GM12878 (cell line): ENCODE measurements around the gene OTOA.

Experiments
- EGR1 ChIP-seq, 2 experiments: IDR thresholded peaks; 1 replicate in 1 of 2; 2 replicates in 1 of 2; pipeline ENCODE4 v1.6.1; 2011 to 2012; ENCODE audit warnings: low read depth in 2 of 2, low read length in 2 of 2, borderline replicate concordance in 1 of 2, mild to moderate bottlenecking in 1 of 2, moderate library complexity in 1 of 2
- PAX5 ChIP-seq: IDR thresholded peaks from 2 replicates; pipeline ENCODE4 v1.6.1; 2011; ENCODE audit warnings: low read depth, low read length, borderline replicate concordance
- POLR2AphosphoS5 ChIP-seq: IDR thresholded peaks from 2 replicates; pipeline ENCODE4 v1.6.1; 2011; ENCODE audit warnings: mild to moderate bottlenecking, low read length, inconsistent platforms
- SMC3 ChIP-seq: IDR thresholded peaks from 2 replicates; pipeline ENCODE4 v1.6.1; 2011; ENCODE audit warnings: low read length, improper control_type of control experiment, borderline replicate concordance
- ZNF24 ChIP-seq: fragments of 450-650 bp; IDR thresholded peaks from 2 replicates; pipeline ENCODE4 v1.6.1; 2017; ENCODE audit warnings: antibody characterized with exemption, mild to moderate bottlenecking
- TF ChIP-seq, protein P1 (sequence below), 3 experiments: IDR thresholded peaks in 2 of 3; conservative IDR thresholded peaks in 1 of 3; 2 replicates each; pipeline ENCODE4 v1.5.1; 2011; ENCODE audit warnings: low read depth in 3 of 3, low read length in 3 of 3, mild to moderate bottlenecking in 3 of 3, control low read depth in 2 of 3, moderate library complexity in 2 of 3, inconsistent platforms in 1 of 3, mixed read lengths in 1 of 3; ENCODE audit not compliant: control insufficient read depth in 2 of 3, insufficient read depth in 1 of 3; ENCODE audit errors: extremely low read depth in 1 of 3
- TF ChIP-seq, protein P2 (sequence below): IDR thresholded peaks from 2 replicates; pipeline ENCODE4 v1.6.1; 2011; ENCODE audit warnings: low read depth, mild to moderate bottlenecking, low read length, moderate library complexity, borderline replicate concordance; ENCODE audit errors: extremely low read depth
- TF ChIP-seq, protein P3 (sequence below): IDR thresholded peaks from 2 replicates; pipeline ENCODE4 v1.6.1; 2012; ENCODE audit warnings: low read depth, low read length, improper control_type of control experiment

DNA sequence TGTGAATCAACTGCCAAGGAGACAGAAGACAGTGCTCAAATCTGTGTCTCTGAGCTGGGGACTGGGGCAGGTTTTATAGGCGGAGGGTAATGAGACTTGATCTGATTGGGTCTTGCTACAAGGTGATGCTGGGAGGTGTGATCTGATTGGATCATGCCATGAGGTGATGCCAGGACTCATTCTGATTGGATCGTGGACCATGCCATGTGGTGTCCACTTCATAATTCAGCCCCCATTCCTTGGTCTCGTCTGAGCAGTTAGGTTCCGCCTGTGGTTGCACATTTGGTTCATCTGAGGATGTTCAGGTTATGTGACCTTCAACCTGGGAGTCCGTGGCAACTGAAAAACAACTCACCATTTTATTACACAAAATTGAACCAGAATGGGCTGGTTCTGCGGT, 41.0 kb downstream of the OTOA start:
- no peak for TF ChIP-seq ZNF24
- no peak for TF ChIP-seq SMC3
- TF ChIP-seq, protein P1, sequence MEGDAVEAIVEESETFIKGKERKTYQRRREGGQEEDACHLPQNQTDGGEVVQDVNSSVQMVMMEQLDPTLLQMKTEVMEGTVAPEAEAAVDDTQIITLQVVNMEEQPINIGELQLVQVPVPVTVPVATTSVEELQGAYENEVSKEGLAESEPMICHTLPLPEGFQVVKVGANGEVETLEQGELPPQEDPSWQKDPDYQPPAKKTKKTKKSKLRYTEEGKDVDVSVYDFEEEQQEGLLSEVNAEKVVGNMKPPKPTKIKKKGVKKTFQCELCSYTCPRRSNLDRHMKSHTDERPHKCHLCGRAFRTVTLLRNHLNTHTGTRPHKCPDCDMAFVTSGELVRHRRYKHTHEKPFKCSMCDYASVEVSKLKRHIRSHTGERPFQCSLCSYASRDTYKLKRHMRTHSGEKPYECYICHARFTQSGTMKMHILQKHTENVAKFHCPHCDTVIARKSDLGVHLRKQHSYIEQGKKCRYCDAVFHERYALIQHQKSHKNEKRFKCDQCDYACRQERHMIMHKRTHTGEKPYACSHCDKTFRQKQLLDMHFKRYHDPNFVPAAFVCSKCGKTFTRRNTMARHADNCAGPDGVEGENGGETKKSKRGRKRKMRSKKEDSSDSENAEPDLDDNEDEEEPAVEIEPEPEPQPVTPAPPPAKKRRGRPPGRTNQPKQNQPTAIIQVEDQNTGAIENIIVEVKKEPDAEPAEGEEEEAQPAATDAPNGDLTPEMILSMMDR (IDR thresholded peaks at IDR 0.05 in 2 of 3, conservative IDR thresholded peaks at IDR 0.05 in 1 of 3; ENCODE audit: control insufficient read depth in 2 of 3, extremely low read depth in 1 of 3, insufficient read depth in 1 of 3, low read depth in 3 of 3, low read length in 3 of 3), result no peak
- no peak for TF ChIP-seq POLR2AphosphoS5
- TF ChIP-seq, protein P2, sequence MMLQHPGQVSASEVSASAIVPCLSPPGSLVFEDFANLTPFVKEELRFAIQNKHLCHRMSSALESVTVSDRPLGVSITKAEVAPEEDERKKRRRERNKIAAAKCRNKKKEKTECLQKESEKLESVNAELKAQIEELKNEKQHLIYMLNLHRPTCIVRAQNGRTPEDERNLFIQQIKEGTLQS, result no peak
- no peak for TF ChIP-seq EGR1 (IDR thresholded peaks at IDR 0.05; ENCODE audit: borderline replicate concordance in 1 of 2, low read depth in 2 of 2, low read length in 2 of 2)
- no peak for TF ChIP-seq PAX5
- TF ChIP-seq, protein P3, sequence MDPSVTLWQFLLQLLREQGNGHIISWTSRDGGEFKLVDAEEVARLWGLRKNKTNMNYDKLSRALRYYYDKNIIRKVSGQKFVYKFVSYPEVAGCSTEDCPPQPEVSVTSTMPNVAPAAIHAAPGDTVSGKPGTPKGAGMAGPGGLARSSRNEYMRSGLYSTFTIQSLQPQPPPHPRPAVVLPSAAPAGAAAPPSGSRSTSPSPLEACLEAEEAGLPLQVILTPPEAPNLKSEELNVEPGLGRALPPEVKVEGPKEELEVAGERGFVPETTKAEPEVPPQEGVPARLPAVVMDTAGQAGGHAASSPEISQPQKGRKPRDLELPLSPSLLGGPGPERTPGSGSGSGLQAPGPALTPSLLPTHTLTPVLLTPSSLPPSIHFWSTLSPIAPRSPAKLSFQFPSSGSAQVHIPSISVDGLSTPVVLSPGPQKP, result no peak
